ENCODE data around the gene C11orf86. TPM values are rescaled to one million over a fixed set of nuclear protein-coding genes. Genes with fewer than 3 reads are reported as not detected.
"Not testable (repeated sequence)": the region's sequence is repeated elsewhere in the genome, so short reads cannot be mapped to it uniquely, and the experiment has no call there.

Gene C11orf86
- total RNA-seq: not detected

- FAIRE-seq (no peak), DNase-seq (ENCODE audit: low spot score in 2 of 2) (no peak)
These were observed at the start of gene C11orf86 for GRCh38 chr11:66974724-66975404. C11orf86 (plus strand) TSS chr11:66975304; CDS start chr11:66975363, 59 bp downstream.

GRCh38 chr11:66929753-66930152, 45.4 kb upstream of the C11orf86 start:
- FAIRE-seq (no peak), DNase-seq (ENCODE audit: low spot score in 2 of 2) (no peak)

- no peak for FAIRE-seq
These were observed 42.6 kb upstream of the C11orf86 start for GRCh38 chr11:66932543-66932942.

GRCh38 chr11:66933531-66933930, 41.6 kb upstream of the C11orf86 start:
- no peak for DNase-seq (ENCODE audit: low spot score in 2 of 2)

More at GRCh38 chr11:66932543-66932942, 42.6 kb upstream of the C11orf86 start:
- no peak for DNase-seq (ENCODE audit: low spot score in 2 of 2)

GRCh38 chr11:66934950-66935779, 39.9 kb upstream of the C11orf86 start:
- FAIRE-seq: no peak
- no peak for DNase-seq (ENCODE audit: low spot score in 2 of 2)

More at GRCh38 chr11:66933531-66933930, 41.6 kb upstream of the C11orf86 start:
- no peak for FAIRE-seq

- FAIRE-seq (no peak), DNase-seq (ENCODE audit: low spot score in 2 of 2) (no peak)
These were observed 38.8 kb upstream of the C11orf86 start for GRCh38 chr11:66936311-66936711.

GRCh38 chr11:66937193-66937733, 37.8 kb upstream of the C11orf86 start:
- no peak for FAIRE-seq
- DNase-seq (ENCODE audit: low spot score in 2 of 2): no peak

- no peak for FAIRE-seq
- DNase-seq (ENCODE audit: low spot score in 2 of 2): no peak
These were observed 36.4 kb upstream of the C11orf86 start for GRCh38 chr11:66938582-66939135.

GRCh38 chr11:66950112-66950535, 25.0 kb upstream of the C11orf86 start:
- FAIRE-seq (no peak), DNase-seq (ENCODE audit: low spot score in 2 of 2) (peak in 1 of 2 donors; percentile 51)

GRCh38 chr11:66951135-66951534, 24.0 kb upstream of the C11orf86 start:
- FAIRE-seq (no peak), DNase-seq (ENCODE audit: low spot score in 2 of 2) (no peak)

- FAIRE-seq (no peak), DNase-seq (ENCODE audit: low spot score in 2 of 2) (no peak)
These were observed 23.2 kb upstream of the C11orf86 start for GRCh38 chr11:66951927-66952337.

GRCh38 chr11:66953081-66953833, 21.8 kb upstream of the C11orf86 start:
- DNase-seq (ENCODE audit: low spot score in 2 of 2) (no peak), FAIRE-seq (no peak)

GRCh38 chr11:66956689-66957290, 18.3 kb upstream of the C11orf86 start:
- FAIRE-seq (no peak), DNase-seq (ENCODE audit: low spot score in 2 of 2) (peak; percentile 26 to 31)

- DNase-seq (ENCODE audit: low spot score in 2 of 2) (no peak), FAIRE-seq (no peak)
These were observed 17.2 kb upstream of the C11orf86 start for GRCh38 chr11:66957971-66958231.

- DNase-seq (ENCODE audit: low spot score in 2 of 2): peak; percentile 99 to 100
- peak; percentile 88 for FAIRE-seq
These were observed 16.7 kb upstream of the C11orf86 start, which contains the start of gene PC for GRCh38 chr11:66958232-66958955. PC (minus strand) TSS chr11:66958383; CDS start chr11:66872159, 86,224 bp downstream.

- FAIRE-seq: no peak
These were observed 16.2 kb upstream of the C11orf86 start for GRCh38 chr11:66958956-66959274.

GRCh38 chr11:66961691-66962213, 13.4 kb upstream of the C11orf86 start:
- not testable (repeated sequence) for FAIRE-seq; DNase-seq (ENCODE audit: low spot score in 2 of 2)

More at GRCh38 chr11:66958956-66959274, 16.2 kb upstream of the C11orf86 start:
- DNase-seq (ENCODE audit: low spot score in 2 of 2): peak; percentile 26 to 30

GRCh38 chr11:66962247-66962646, 12.9 kb upstream of the C11orf86 start:
- DNase-seq (ENCODE audit: low spot score in 2 of 2): no peak
- no peak for FAIRE-seq

- no peak for FAIRE-seq
- DNase-seq (ENCODE audit: low spot score in 2 of 2): no peak
These were observed 12.3 kb upstream of the C11orf86 start for GRCh38 chr11:66962801-66963200.
